Endothelial cell of umbilical vein (primary cell): Measurements from ENCODE around the gene PROM1. TPM values are rescaled to one million over a fixed set of nuclear protein-coding genes. Genes with fewer than 3 reads are reported as not detected.

Source experiments
- BruUV-seq: library from RNA; stranded (reverse); fragments of 400-500 nt; replicated peaks from 2 replicates; lab custom pipeline; 2021; lab: Mats Ljungman, UMichigan
- CTCF ChIA-PET: fragments of 300-600, 350-600 bp; sonication (Branson Sonifier 250); formaldehyde crosslinking; loops from one replicate; lab custom pipeline; 2021; ENCODE audit warnings: antibody characterized with exemption, inconsistent platforms; lab: Charles Lee
- POLR2A ChIA-PET: fragments of 300-600, 350-600 bp; sonication (Branson Sonifier 250); formaldehyde crosslinking; loops from one replicate; lab custom pipeline; 2021; ENCODE audit warnings: antibody characterized with exemption, inconsistent platforms; lab: Charles Lee
- DNase-seq: peaks from one replicate; pipeline ENCODE4 v3.0.0-alpha.2; 2011; ENCODE audit warnings: low read depth, low spot score
- FAIRE-seq: peaks from 2 replicates; lab custom pipeline; 2011; peaks lifted over from hg19 to GRCh38; lab: Jason Lieb, UNC
- H2AFZ ChIP-seq: 2 replicates; pipeline ENCODE4 v1.6.0; 2012; ENCODE audit warnings: low read depth, low read length, control low read depth, inconsistent platforms
- H3K27ac ChIP-seq: 2 replicates; pipeline ENCODE4 v1.5.1; 2011; ENCODE audit warnings: low read depth, mild to moderate bottlenecking, control low read depth, low read length, moderate library complexity; ENCODE audit not compliant: insufficient read depth
- H3K27me3 ChIP-seq, 2 experiments: 2 replicates each; pipeline versions ENCODE4 v1.6.0 to v1.6.1; 2011; ENCODE audit warnings: low read length in 2 of 2, mixed read lengths in 1 of 2; ENCODE audit not compliant: control insufficient read depth in 2 of 2, insufficient read depth in 2 of 2
- H3K36me3 ChIP-seq, 2 experiments: 2 replicates in 1 of 2; 3 replicates in 1 of 2; pipeline ENCODE4 v1.5.1; 2011; ENCODE audit warnings: low read length in 2 of 2, mild to moderate bottlenecking in 1 of 2, moderate library complexity in 1 of 2; ENCODE audit not compliant: control insufficient read depth in 2 of 2, insufficient read depth in 2 of 2; ENCODE audit errors: extremely low read depth in 1 of 2
- H3K4me1 ChIP-seq: 3 replicates; pipeline ENCODE4 v1.5.1; 2011; ENCODE audit warnings: mild to moderate bottlenecking, low read length; ENCODE audit not compliant: control insufficient read depth, insufficient read depth; ENCODE audit errors: extremely low read depth
- H3K4me2 ChIP-seq: 2 replicates; pipeline ENCODE4 v1.6.1; 2011; ENCODE audit warnings: low read length, control low read depth, mixed read lengths; ENCODE audit not compliant: insufficient read depth
- H3K4me3 ChIP-seq, 3 experiments: fragments of 200-600 bp in 1 of 3; sonication (generic), shearing (Covaris generic) in 1 of 3; replicated peaks in 1 of 3; 2 replicates each; pipeline ENCODE4 v1.5.1; 2011 to 2016; ENCODE audit warnings: control low read depth in 3 of 3, low read length in 3 of 3, mild to moderate bottlenecking in 2 of 3, inconsistent platforms in 1 of 3, low read depth in 1 of 3, moderate library complexity in 1 of 3; ENCODE audit not compliant: insufficient read depth in 1 of 3
- H3K79me2 ChIP-seq: 2 replicates; pipeline ENCODE4 v1.6.0; 2012; ENCODE audit warnings: low read length, inconsistent platforms; ENCODE audit not compliant: control insufficient read depth, insufficient read depth
- H3K9ac ChIP-seq: replicated peaks from 2 replicates; pipeline ENCODE3; 2011; ENCODE audit warnings: low read length, control low read depth; ENCODE audit not compliant: insufficient read depth; ENCODE audit errors: extremely low read depth
- H3K9me1 ChIP-seq: replicated peaks from 3 replicates; pipeline ENCODE4 v1.6.0; 2011; ENCODE audit warnings: mild to moderate bottlenecking, low read length; ENCODE audit not compliant: control insufficient read depth, insufficient read depth; ENCODE audit errors: extremely low read depth
- H3K9me3 ChIP-seq: replicated peaks from 2 replicates; pipeline ENCODE4 v1.5.1; 2012; ENCODE audit warnings: low read length, inconsistent platforms; ENCODE audit not compliant: control insufficient read depth, insufficient read depth
- H4K20me1 ChIP-seq: replicated peaks from 2 replicates; pipeline ENCODE3; 2011; ENCODE audit warnings: mild to moderate bottlenecking, low read length; ENCODE audit not compliant: control insufficient read depth, insufficient read depth; ENCODE audit errors: extremely low read depth
- EZH2 ChIP-seq: IDR thresholded peaks from 2 replicates; pipeline ENCODE4 v1.6.1; 2012; ENCODE audit warnings: borderline replicate concordance, low read depth, mild to moderate bottlenecking, moderate library complexity, low read length, inconsistent platforms; ENCODE audit not compliant: severe bottlenecking
- FOS ChIP-seq: IDR thresholded peaks from 2 replicates; pipeline ENCODE4 v1.6.1; 2011; ENCODE audit warnings: mild to moderate bottlenecking, low read length, moderate library complexity, borderline replicate concordance; ENCODE audit not compliant: insufficient read depth
- GATA2 ChIP-seq: IDR thresholded peaks from 2 replicates; pipeline ENCODE4 v1.7.0; 2011; ENCODE audit warnings: low read depth, mild to moderate bottlenecking, moderate library complexity, mixed read lengths, low read length; ENCODE audit not compliant: insufficient read length, insufficient read depth
- JUN ChIP-seq: IDR thresholded peaks from 2 replicates; pipeline ENCODE4 v1.6.1; 2011; ENCODE audit warnings: borderline replicate concordance, low read depth; ENCODE audit not compliant: insufficient read length, insufficient read depth
- MAX ChIP-seq: IDR thresholded peaks from 2 replicates; pipeline ENCODE4 v1.6.1; 2011; ENCODE audit not compliant: insufficient read depth, insufficient read length
- MYC ChIP-seq: IDR thresholded peaks from one replicate; pipeline ENCODE4 v1.6.1; 2011; ENCODE audit warnings: mild to moderate bottlenecking, low read depth, low read length
- POLR2A ChIP-seq: IDR thresholded peaks from 2 replicates; pipeline ENCODE4 v1.6.1; 2012; ENCODE audit warnings: low read depth, mild to moderate bottlenecking, control low read depth, low read length
- POLR2AphosphoS5 ChIP-seq: IDR thresholded peaks from 2 replicates; pipeline ENCODE4 v1.6.1; 2012; ENCODE audit warnings: low read depth, mild to moderate bottlenecking, control low read depth, low read length, moderate library complexity; ENCODE audit not compliant: insufficient read depth
- dilution Hi-C: fragments of 300-500 bp; cut with MboI; formaldehyde crosslinking; loops from one replicate; pipeline ENCODE4 v1.15.0; 2019; ENCODE audit warnings: low sequenced_read_pairs; ENCODE audit not compliant: extremely low pct_ligation_motif_present
- intact Hi-C: fragments of 100-400 bp; cut with micrococcal nuclease; formaldehyde crosslinking; loops from one replicate; pipeline ENCODE4 v1.10.0; 2022
- polyA plus RNA-seq, 4 experiments: library from polyadenylated mRNA; depleted of rRNA in 3 of 4; stranded (reverse) in 3 of 4; unstranded in 1 of 4; fragments of >200 nt; gene quantifications; 2 replicates each; pipeline versions ENCODE4 v1.2.1 to v1.2.3, GENCODE V29; 2011 to 2012; ENCODE audit warnings: missing spikeins in 1 of 4
- total RNA-seq: library from RNA; stranded (reverse); gene quantifications from 2 replicates; pipeline ENCODE4 v1.2.3, GENCODE V29; 2021
- TF ChIP-seq, protein P1 (sequence below), 2 donors: IDR thresholded peaks; 1 replicate in 1 of 2; 2 replicates in 1 of 2; pipeline ENCODE4 v1.5.1; 2011; ENCODE audit warnings: low read length in 2 of 2, mild to moderate bottlenecking in 2 of 2, moderate library complexity in 2 of 2, control low read depth in 1 of 2, inconsistent platforms in 1 of 2, low read depth in 1 of 2; ENCODE audit not compliant: insufficient read depth in 1 of 2; ENCODE audit errors: extremely low read depth in 1 of 2

The PROM1 gene
- total and polyA plus RNA-seq, 2 donors (not counting 3 experiments of a cell fraction or from before 2014, with no cell fraction given), result 0.36 to 1.7 TPM

- POLR2A ChIA-PET, result no interaction called here
- TF ChIP-seq MAX, result no peak
- TF ChIP-seq JUN, result no peak
- TF ChIP-seq FOS, result no peak
- TF ChIP-seq POLR2AphosphoS5, result no peak
- no peak for TF ChIP-seq GATA2
- no peak for TF ChIP-seq MYC
- no peak for TF ChIP-seq EZH2
- TF ChIP-seq, protein P1, sequence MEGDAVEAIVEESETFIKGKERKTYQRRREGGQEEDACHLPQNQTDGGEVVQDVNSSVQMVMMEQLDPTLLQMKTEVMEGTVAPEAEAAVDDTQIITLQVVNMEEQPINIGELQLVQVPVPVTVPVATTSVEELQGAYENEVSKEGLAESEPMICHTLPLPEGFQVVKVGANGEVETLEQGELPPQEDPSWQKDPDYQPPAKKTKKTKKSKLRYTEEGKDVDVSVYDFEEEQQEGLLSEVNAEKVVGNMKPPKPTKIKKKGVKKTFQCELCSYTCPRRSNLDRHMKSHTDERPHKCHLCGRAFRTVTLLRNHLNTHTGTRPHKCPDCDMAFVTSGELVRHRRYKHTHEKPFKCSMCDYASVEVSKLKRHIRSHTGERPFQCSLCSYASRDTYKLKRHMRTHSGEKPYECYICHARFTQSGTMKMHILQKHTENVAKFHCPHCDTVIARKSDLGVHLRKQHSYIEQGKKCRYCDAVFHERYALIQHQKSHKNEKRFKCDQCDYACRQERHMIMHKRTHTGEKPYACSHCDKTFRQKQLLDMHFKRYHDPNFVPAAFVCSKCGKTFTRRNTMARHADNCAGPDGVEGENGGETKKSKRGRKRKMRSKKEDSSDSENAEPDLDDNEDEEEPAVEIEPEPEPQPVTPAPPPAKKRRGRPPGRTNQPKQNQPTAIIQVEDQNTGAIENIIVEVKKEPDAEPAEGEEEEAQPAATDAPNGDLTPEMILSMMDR (IDR thresholded peaks at IDR 0.05; ENCODE audit: extremely low read depth in 1 of 2, insufficient read depth in 1 of 2, low read depth in 1 of 2, low read length in 2 of 2), result no peak
- TF ChIP-seq POLR2A, result no peak
- H3K4me2 ChIP-seq, result no peak overlapping the region
- DNase-seq (no peak), FAIRE-seq (no peak)
- H4K20me1 ChIP-seq, result no peaks in the 10 kb centered on the region
- no peaks in the 10 kb centered on the region for H3K9me1 ChIP-seq
- CTCF ChIA-PET, result interaction anchor here (1.4 kb wide), 1 partner anchor 272 kb away, joined by 3 read pairs; no protein-coding TSS in a partner anchor
- H3K4me3 ChIP-seq, result no peak overlapping the region
- no peak overlapping the region for H3K9ac ChIP-seq
- intact Hi-C loops, result no loop called here
- no peaks in the 10 kb centered on the region for H3K79me2 ChIP-seq
- H3K36me3 ChIP-seq, result no peaks in the 10 kb centered on the region
- H2AFZ ChIP-seq, result no peak overlapping the region
- H3K4me1 ChIP-seq, result peaks cover 6% of the 10 kb centered on the region
- dilution Hi-C loops, result no loop called here
- peaks cover 25 to 32% of the 10 kb centered on the region in 2 experiments for H3K27me3 ChIP-seq
- no peak overlapping the region for H3K27ac ChIP-seq
- no TSS peak for BruUV-seq
- no peaks in the 10 kb centered on the region for H3K9me3 ChIP-seq
Measured at GRCh38 chr4:16078195-16078760, 5.5 kb downstream of the PROM1 start.
